H9 (cell line): ENCODE results near the gene GRIFIN. TPM values are rescaled to one million over a fixed set of nuclear protein-coding genes. Genes with fewer than 3 reads are reported as not detected.

Experiments
- DNase-seq: peaks from one replicate; pipeline ENCODE4 v3.0.0-alpha.2; 2017
- H2AFZ ChIP-seq: one replicate; pipeline ENCODE4 v1.6.1; 2013; ENCODE audit warnings: mild to moderate bottlenecking, low read length, control low read depth, moderate library complexity
- H2AK5ac ChIP-seq: 2 replicates; pipeline ENCODE4 v1.6.1; 2013; ENCODE audit warnings: low read length, control low read depth, mixed read lengths; ENCODE audit not compliant: insufficient read length
- H2BK120ac ChIP-seq: one replicate; pipeline ENCODE4 v1.6.1; 2013; ENCODE audit warnings: low read depth, mild to moderate bottlenecking, low read length, control low read depth, inconsistent platforms; ENCODE audit not compliant: poor library complexity, severe bottlenecking
- H2BK12ac ChIP-seq: 2 replicates; pipeline ENCODE4 v1.6.1; 2013; ENCODE audit warnings: low read length, control low read depth, mixed read lengths, low read depth; ENCODE audit not compliant: insufficient read length
- H2BK15ac ChIP-seq: 2 replicates; pipeline ENCODE4 v1.6.1; 2013; ENCODE audit warnings: low read depth, low read length, control low read depth
- H2BK20ac ChIP-seq: one replicate; pipeline ENCODE4 v1.6.1; 2013; ENCODE audit warnings: low read depth, mild to moderate bottlenecking, low read length, control low read depth, inconsistent platforms; ENCODE audit not compliant: poor library complexity, severe bottlenecking
- H2BK5ac ChIP-seq: 2 replicates; pipeline ENCODE4 v1.6.1; 2013; ENCODE audit warnings: low read length, control low read depth, mixed read lengths; ENCODE audit not compliant: insufficient read length
- H3K14ac ChIP-seq: 2 replicates; pipeline ENCODE4 v1.6.1; 2013; ENCODE audit warnings: low read length, control low read depth; ENCODE audit not compliant: insufficient read depth
- H3K18ac ChIP-seq: 2 replicates; pipeline ENCODE4 v1.6.1; 2013; ENCODE audit warnings: low read depth, mild to moderate bottlenecking, mixed read lengths, low read length, control low read depth; ENCODE audit not compliant: insufficient read length
- H3K23ac ChIP-seq: 2 replicates; pipeline ENCODE4 v1.6.1; 2013; ENCODE audit warnings: low read length, control low read depth, mixed read lengths, low read depth; ENCODE audit not compliant: insufficient read length
- H3K23me2 ChIP-seq: 2 replicates; pipeline ENCODE4 v1.6.1; 2013; ENCODE audit warnings: low read depth, mild to moderate bottlenecking, mixed read lengths, low read length, control low read depth; ENCODE audit not compliant: insufficient read length, poor library complexity, severe bottlenecking
- H3K27ac ChIP-seq: 2 replicates; pipeline ENCODE4 v1.5.1; 2013; ENCODE audit warnings: low read length, control low read depth, mixed read lengths, low read depth; ENCODE audit not compliant: insufficient read length
- H3K27me3 ChIP-seq: 2 replicates; pipeline ENCODE4 v1.6.1; 2013; ENCODE audit warnings: low read length, control low read depth, inconsistent platforms; ENCODE audit not compliant: insufficient read depth
- H3K4ac ChIP-seq: 2 replicates; pipeline ENCODE4 v1.6.1; 2013; ENCODE audit warnings: low read depth, mild to moderate bottlenecking, control low read depth, inconsistent platforms, low read length, moderate library complexity
- H3K4me1 ChIP-seq: 2 replicates; pipeline ENCODE4 v1.6.1; 2013; ENCODE audit warnings: low read length, control low read depth, inconsistent platforms; ENCODE audit not compliant: insufficient read depth
- H3K4me2 ChIP-seq: 2 replicates; pipeline ENCODE4 v1.6.1; 2013; ENCODE audit warnings: low read length, control low read depth, mixed read lengths; ENCODE audit not compliant: insufficient read length, insufficient read depth
- H3K56ac ChIP-seq: 2 replicates; pipeline ENCODE4 v1.6.1; 2013; ENCODE audit warnings: low read depth, mild to moderate bottlenecking, mixed read lengths, low read length, control low read depth; ENCODE audit not compliant: insufficient read length
- H3K79me1 ChIP-seq: 2 replicates; pipeline ENCODE4 v1.6.1; 2013; ENCODE audit warnings: low read depth, mild to moderate bottlenecking, moderate library complexity, low read length, control low read depth, inconsistent platforms; ENCODE audit not compliant: insufficient read depth, poor library complexity, severe bottlenecking
- H3K79me2 ChIP-seq: 2 replicates; pipeline ENCODE4 v1.6.1; 2013; ENCODE audit warnings: low read length, control low read depth, inconsistent platforms; ENCODE audit not compliant: insufficient read depth
- H3K9ac ChIP-seq: 2 replicates; pipeline ENCODE4 v1.6.1; 2013; ENCODE audit warnings: low read length, control low read depth, mixed read lengths; ENCODE audit not compliant: insufficient read length; ENCODE audit errors: extremely low read depth
- H3K9me3 ChIP-seq: one replicate; pipeline ENCODE4 v1.6.1; 2013; ENCODE audit warnings: low read depth, low read length, inconsistent platforms; ENCODE audit not compliant: control insufficient read depth
- H3T11ph ChIP-seq: one replicate; pipeline ENCODE4 v1.6.1; 2013; ENCODE audit warnings: mild to moderate bottlenecking, low read length, control low read depth, inconsistent platforms
- H4K20me1 ChIP-seq: one replicate; pipeline ENCODE4 v1.6.1; 2013; ENCODE audit not compliant: control insufficient read depth, insufficient read length, insufficient read depth
- H4K5ac ChIP-seq: 2 replicates; pipeline ENCODE4 v1.6.1; 2013; ENCODE audit warnings: low read depth, mild to moderate bottlenecking, mixed read lengths, low read length, control low read depth; ENCODE audit not compliant: insufficient read length
- H4K8ac ChIP-seq: replicated peaks from 2 replicates; pipeline ENCODE4 v1.6.1; 2013; ENCODE audit warnings: low read length, control low read depth, mixed read lengths, low read depth; ENCODE audit not compliant: insufficient read length
- H4K91ac ChIP-seq: 2 replicates; pipeline ENCODE4 v1.6.1; 2013; ENCODE audit warnings: low read depth, mild to moderate bottlenecking, moderate library complexity, mixed read lengths, low read length, control low read depth; ENCODE audit not compliant: insufficient read length
- H3K27ac Mint-ChIP-seq, 3 experiments: 2 replicates in 2 of 3; 3 replicates in 1 of 3; pipeline ENCODE4 v1.8.0; 2020 to 2021; ENCODE audit warnings: mixed read lengths in 3 of 3, mild to moderate bottlenecking in 1 of 3, moderate library complexity in 1 of 3
- H3K27me3 Mint-ChIP-seq: 2 replicates; pipeline ENCODE4 v1.8.0; 2021; ENCODE audit warnings: low read depth, mild to moderate bottlenecking, moderate library complexity, mixed read lengths
- H3K36me3 Mint-ChIP-seq, 3 experiments: 2 replicates in 2 of 3; 3 replicates in 1 of 3; pipeline ENCODE4 v1.8.0; 2020 to 2021; ENCODE audit warnings: low read depth in 3 of 3, mixed read lengths in 3 of 3; ENCODE audit not compliant: insufficient read depth in 1 of 3
- H3K4me1 Mint-ChIP-seq, 2 experiments: 2 replicates each; pipeline ENCODE4 v1.8.0; 2020; ENCODE audit warnings: mixed read lengths in 2 of 2
- H3K4me3 Mint-ChIP-seq, 2 experiments: 2 replicates in 1 of 2; 3 replicates in 1 of 2; pipeline ENCODE4 v1.8.0; 2020 to 2021; ENCODE audit warnings: mild to moderate bottlenecking in 2 of 2, mixed read lengths in 2 of 2, moderate library complexity in 1 of 2
- H3K9me3 Mint-ChIP-seq, 2 experiments: 2 replicates in 1 of 2; 3 replicates in 1 of 2; pipeline ENCODE4 v1.8.0; 2020; ENCODE audit warnings: mild to moderate bottlenecking in 2 of 2, mixed read lengths in 2 of 2, moderate library complexity in 1 of 2
- CTCF ChIP-seq: fragments of 200-600 bp; sonication (generic); conservative IDR thresholded peaks from 3 replicates; pipeline ENCODE4 v1.8.0; 2021; ENCODE audit warnings: antibody characterized with exemption, mild to moderate bottlenecking
- WGBS: extraction: QIAGEN DNeasy Blood & Tissue Kit; methylation state at CpG from one replicate; pipeline ENCODE4 v1.1.7; 2013; ENCODE audit warnings: missing lambda C conversion rate, low lambda C conversion rate, mixed read lengths; ENCODE audit not compliant: insufficient read length; ENCODE audit errors: extremely low coverage; 5-methylcytosine and 5-hydroxymethylcytosine counted together
- total RNA-seq: library from RNA; stranded (reverse); gene quantifications from 2 replicates; pipeline ENCODE4 v1.2.1, GENCODE V29; 2021

GRIFIN gene
- total RNA-seq, 1 experiment from 2014 or later = not detected

- Histone ChIP-seq H4K5ac (no peak overlapping the region), H4K8ac (no peak overlapping the region), H2BK20ac (no peak overlapping the region), H3K27ac (no peak overlapping the region), H3K79me2 (no peaks in the 10 kb centered on the region), H3K4me2 (no peak overlapping the region), H3K79me1 (no peaks in the 10 kb centered on the region), H3T11ph (no peak overlapping the region), H3K18ac (no peak overlapping the region), H2BK15ac (no peak overlapping the region), H3K14ac (no peak overlapping the region), H2BK5ac (no peak overlapping the region), H4K91ac (no peak overlapping the region), H3K23me2 (no peaks in the 10 kb centered on the region), H3K23ac (no peak overlapping the region), H2AK5ac (no peak overlapping the region), H3K9ac (no peak overlapping the region), H3K9me3 (no peaks in the 10 kb centered on the region), H3K4me1 (peaks cover 5% of the 10 kb centered on the region; the same call in 1 of the 2 replicates), H4K20me1 (no peaks in the 10 kb centered on the region), H2BK12ac (no peak overlapping the region), H2AFZ (no peak overlapping the region), H2BK120ac (no peak overlapping the region), H3K4ac (no peak overlapping the region), H3K56ac (no peak overlapping the region), H3K27me3 (no peaks in the 10 kb centered on the region)
- no peak for TF ChIP-seq CTCF
- Mint-ChIP-seq H3K4me1 (peaks cover 22 to 27% of the 10 kb centered on the region in 2 experiments), H3K27ac (peak overlapping the region in 2 of 3 experiments; percentile 17 to 65; a peak in 6 of 7 replicates), H3K4me3 (no peak overlapping the region), H3K9me3 (peaks cover 0 to under 1% of the 10 kb centered on the region in 2 experiments; a peak in 2 of 5 replicates), H3K27me3 (no peaks in the 10 kb centered on the region), H3K36me3 (peaks cover under 1 to 1% (median under 1%) of the 10 kb centered on the region in 3 experiments; a peak in 5 of 7 replicates)
- DNase-seq = no peak
- no CpG with 5 or more reads among the region's 10 CpGs for WGBS
These were observed 50.4 kb downstream of the GRIFIN start for GRCh38 chr7:2425749-2426148.

Other genes with a start within 250 kb of the GRIFIN start
- gene MAD1L1, start 243.5 kb downstream of the GRIFIN start, total RNA-seq = 37.4 and 39.0 TPM in 2 replicates
- 57.2 and 59.0 TPM in 2 replicates for gene MRM2, start 234.2 kb downstream of the GRIFIN start, total RNA-seq
- 80.3 and 84.7 TPM in 2 replicates for gene NUDT1, start 234.2 kb downstream of the GRIFIN start, total RNA-seq
- 40.6 and 45.6 TPM in 2 replicates for gene SNX8, start 162.0 kb downstream of the GRIFIN start, total RNA-seq
- 337 and 343 TPM in 2 replicates for gene EIF3B, start 121.6 kb downstream of the GRIFIN start, total RNA-seq
- gene CHST12, start 72.8 kb downstream of the GRIFIN start, total RNA-seq = 18.4 and 19.3 TPM in 2 replicates
- 52.9 and 55.3 TPM in 2 replicates for gene LFNG, start 43.4 kb upstream of the GRIFIN start, total RNA-seq
- 41.2 and 42.6 TPM in 2 replicates for gene BRAT1, start 79.1 kb upstream of the GRIFIN start, total RNA-seq
- 6.7 and 7.0 TPM in 2 replicates for gene IQCE, start 82.6 kb upstream of the GRIFIN start, total RNA-seq
- gene TTYH3, start 155.6 kb upstream of the GRIFIN start, total RNA-seq = 122 TPM in 2 replicates
- 0.74 and 0.90 TPM in 2 replicates for gene AMZ1, start 211.8 kb upstream of the GRIFIN start, total RNA-seq